AG09309 (cell line): ENCODE measurements around the gene PRR12.

ENCODE experiments used
- DNase-seq: peaks from one replicate; pipeline ENCODE4 v3.0.0-alpha.2; 2010; ENCODE audit warnings: low read depth
- H3K4me3 ChIP-seq: 2 replicates; pipeline ENCODE4 v1.5.1; 2011; ENCODE audit warnings: mild to moderate bottlenecking, low read depth, low read length, moderate library complexity; ENCODE audit not compliant: control insufficient read depth
- CTCF ChIP-seq: IDR thresholded peaks from 2 replicates; pipeline ENCODE4 v1.5.1; 2011; ENCODE audit warnings: mild to moderate bottlenecking, low read depth, low read length, inconsistent platforms; ENCODE audit not compliant: insufficient read depth, control insufficient read depth; ENCODE audit errors: missing control alignments

PRR12 gene

GRCh38 chr19:49601482-49602038 is 10.6 kb downstream of the PRR12 start:
- TF ChIP-seq CTCF, result no peak
- DNase-seq, result no peak
- H3K4me3 ChIP-seq, result no peak overlapping the region

GRCh38 chr19:49602806-49603205 is 11.8 kb downstream of the PRR12 start:
- TF ChIP-seq CTCF, result no peak
- H3K4me3 ChIP-seq, result no peak overlapping the region
- no peak for DNase-seq

GRCh38 chr19:49605605-49606004 is 14.6 kb downstream of the PRR12 start:
- no peak for DNase-seq
- no peak for TF ChIP-seq CTCF
- no peak overlapping the region for H3K4me3 ChIP-seq

GRCh38 chr19:49609499-49610092 is 18.6 kb downstream of the PRR12 start:
- no peak for TF ChIP-seq CTCF
- no peak overlapping the region for H3K4me3 ChIP-seq
- DNase-seq, result no peak

- DNase-seq, result no peak
Measured at GRCh38 chr19:49613374-49613773, 22.4 kb downstream of the PRR12 start.

GRCh38 chr19:49614096-49614833 is 23.3 kb downstream of the PRR12 start:
- peak; percentile 24 for TF ChIP-seq CTCF
- DNase-seq, result no peak

More at GRCh38 chr19:49613374-49613773, 22.4 kb downstream of the PRR12 start:
- no peak for TF ChIP-seq CTCF
- no peak overlapping the region for H3K4me3 ChIP-seq

GRCh38 chr19:49615861-49616260 is 24.9 kb downstream of the PRR12 start:
- no peak for DNase-seq

More at GRCh38 chr19:49614096-49614833, 23.3 kb downstream of the PRR12 start:
- H3K4me3 ChIP-seq, result no peak overlapping the region

More at GRCh38 chr19:49615861-49616260, 24.9 kb downstream of the PRR12 start:
- H3K4me3 ChIP-seq, result no peak overlapping the region
- TF ChIP-seq CTCF, result no peak
